Stimulated activated CD4-positive, alpha-beta T cell treated with anti-CD3 and anti-CD28 coated beads, Interleukin-1b, Interleukin-23, amount 100 ng/mL, for 24 hours (primary cell): ENCODE measurements around the gene KLK1.
A peak's percentile ranks its signal among the peaks of the same experiment; 100 is the strongest.

Experiments used
- DNase-seq, 4 experiments: peaks; one replicate each; pipeline ENCODE4 v3.0.0-alpha.2; 2020; ENCODE audit warnings: low read depth in 4 of 4, low spot score in 1 of 4

Gene KLK1

GRCh38 chr19:50836543-50837195 is 13.1 kb upstream of the KLK1 start:
- no peak for DNase-seq

GRCh38 chr19:50835785-50836542 is 12.4 kb upstream of the KLK1 start:
- DNase-seq = peak in 3 of 4 experiments; percentile 60 to 72 (median 61)

GRCh38 chr19:50835103-50835784 is 11.7 kb upstream of the KLK1 start:
- DNase-seq = no peak

- no peak for DNase-seq
These were observed 10.2 kb upstream of the KLK1 start for GRCh38 chr19:50833802-50834167.

- no peak for DNase-seq
These were observed 9.7 kb upstream of the KLK1 start, which contains the start of gene KLK15 for GRCh38 chr19:50833117-50833801. Gene KLK15, minus strand, starts transcription at chr19:50833574. Its CDS starts 2,082 bp downstream, at chr19:50831492.

GRCh38 chr19:50832666-50833065 is 9.1 kb upstream of the KLK1 start:
- no peak for DNase-seq

GRCh38 chr19:50831026-50831396 is 7.4 kb upstream of the KLK1 start:
- no peak for DNase-seq

GRCh38 chr19:50830266-50831025 is 6.9 kb upstream of the KLK1 start:
- DNase-seq = no peak

GRCh38 chr19:50829801-50830200 is 6.2 kb upstream of the KLK1 start:
- DNase-seq = no peak

GRCh38 chr19:50827476-50827875 is 3.9 kb upstream of the KLK1 start:
- DNase-seq = no peak

- no peak for DNase-seq
These were observed 3.1 kb upstream of the KLK1 start for GRCh38 chr19:50826492-50827240.

- no peak for DNase-seq
These were observed 852 bp downstream of the KLK1 start for GRCh38 chr19:50822661-50823208.

GRCh38 chr19:50821622-50822021 is 2.0 kb downstream of the KLK1 start:
- no peak for DNase-seq

- DNase-seq = no peak
These were observed 2.4 kb downstream of the KLK1 start for GRCh38 chr19:50821248-50821612.

- DNase-seq = no peak
These were observed 2.9 kb downstream of the KLK1 start for GRCh38 chr19:50820549-50821247.

- DNase-seq = no peak
These were observed 3.5 kb downstream of the KLK1 start for GRCh38 chr19:50820086-50820485.

- no peak for DNase-seq
These were observed 4.0 kb downstream of the KLK1 start for GRCh38 chr19:50819636-50820035.

- DNase-seq = no peak
These were observed 4.6 kb downstream of the KLK1 start for GRCh38 chr19:50818859-50819472.
